ENCODE measurements around the gene ZDHHC14.

DNA sequence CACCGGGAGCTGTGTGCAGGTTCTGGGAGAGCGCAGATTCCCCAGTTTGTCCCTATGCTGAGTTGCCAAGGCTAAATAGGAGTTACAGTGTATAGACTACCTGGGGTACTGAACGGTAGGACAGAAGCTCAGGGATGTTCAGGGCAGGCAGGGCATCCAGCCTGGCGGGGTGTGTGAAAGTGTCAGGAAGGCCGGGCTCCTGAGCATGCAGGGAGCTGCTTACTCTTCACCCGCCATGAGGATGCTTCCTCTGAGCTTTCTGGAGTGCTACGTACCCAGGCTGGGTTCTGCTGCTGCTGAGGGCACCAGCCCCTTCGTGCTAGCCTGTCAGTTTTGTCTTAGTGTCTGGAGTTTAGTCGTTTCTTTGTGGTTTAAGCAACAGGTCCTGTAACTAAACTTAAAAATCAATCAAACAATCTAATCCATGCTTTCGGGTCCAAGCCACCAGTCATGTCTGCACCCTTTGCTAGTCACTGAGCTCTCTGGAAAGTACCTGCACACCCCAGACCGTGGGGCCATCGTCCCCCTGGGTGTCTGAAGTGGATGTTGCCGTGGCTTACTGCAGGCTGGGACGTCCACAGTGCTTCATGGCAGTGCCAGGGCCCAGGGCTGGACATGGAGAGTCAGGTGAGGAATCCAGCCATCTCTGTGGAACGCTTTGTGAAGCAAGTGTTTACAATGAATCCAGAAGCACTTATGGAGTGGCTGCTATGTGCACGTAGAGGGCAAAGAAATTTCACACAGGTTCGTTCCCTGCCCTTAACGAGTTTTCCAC, 221.7 kb downstream of the ZDHHC14 start:
- TF ChIP-seq CTCF (IDR thresholded peaks at IDR 0.05; ENCODE audit: insufficient read depth, low read length, poor library complexity, severe bottlenecking) (no peak), EZH2phosphoT487 (conservative IDR thresholded peaks at IDR 0.05; ENCODE audit: low read length) (no peak)
